Fibroblast of lung (primary cell): Measurements from ENCODE around the gene DHRS12. TPM values are rescaled to one million over a fixed set of nuclear protein-coding genes. Genes with fewer than 3 reads are reported as not detected.

Experiments used
- DNase-seq, 2 donors: peaks; one replicate each; pipeline versions ENCODE4 v3.0.0 to v3.0.0-alpha.2; 2010; ENCODE audit warnings: low read depth in 2 of 2
- H2AFZ ChIP-seq: 2 replicates; pipeline ENCODE4 v1.5.1; 2012; ENCODE audit warnings: low read length, control low read depth, inconsistent platforms
- H3K27ac ChIP-seq: 2 replicates; pipeline ENCODE4 v1.5.1; 2011; ENCODE audit warnings: low read length, control low read depth; ENCODE audit not compliant: insufficient read depth
- H3K27me3 ChIP-seq: 2 replicates; pipeline ENCODE4 v1.5.1; 2011; ENCODE audit warnings: mild to moderate bottlenecking, low read length; ENCODE audit not compliant: control insufficient read depth, insufficient read depth
- H3K36me3 ChIP-seq: 2 replicates; pipeline ENCODE4 v1.5.1; 2011; ENCODE audit warnings: low read length; ENCODE audit not compliant: control insufficient read depth, insufficient read depth
- H3K4me1 ChIP-seq: 2 replicates; pipeline ENCODE4 v1.5.1; 2011; ENCODE audit warnings: low read length; ENCODE audit not compliant: control insufficient read depth, insufficient read depth; ENCODE audit errors: extremely low read depth
- H3K4me2 ChIP-seq: 2 replicates; pipeline ENCODE4 v1.5.1; 2011; ENCODE audit warnings: low read length, control low read depth; ENCODE audit not compliant: insufficient read depth; ENCODE audit errors: extremely low read depth
- H3K4me3 ChIP-seq, 4 experiments: fragments of 200-600 bp in 1 of 4; sonication (generic) in 1 of 4; replicated peaks in 1 of 4; 2 replicates each; pipeline ENCODE4 v1.5.1; 2011 to 2016; ENCODE audit warnings: low read length in 4 of 4, low read depth in 3 of 4, mild to moderate bottlenecking in 3 of 4, control low read depth in 2 of 4, inconsistent platforms in 1 of 4, mixed read lengths in 1 of 4; ENCODE audit not compliant: insufficient read depth in 1 of 4; ENCODE audit errors: control extremely low read depth in 1 of 4
- H3K79me2 ChIP-seq: 2 replicates; pipeline ENCODE4 v1.5.1; 2012; ENCODE audit warnings: mild to moderate bottlenecking, low read length, inconsistent platforms; ENCODE audit not compliant: control insufficient read depth, insufficient read depth
- H3K9ac ChIP-seq: 2 replicates; pipeline ENCODE4 v1.5.1; 2011; ENCODE audit warnings: mild to moderate bottlenecking, low read length, control low read depth; ENCODE audit not compliant: insufficient read depth
- H3K9me3 ChIP-seq: 2 replicates; pipeline ENCODE4 v1.5.1; 2012; ENCODE audit warnings: low read depth, low read length; ENCODE audit not compliant: control insufficient read depth, insufficient read depth
- H4K20me1 ChIP-seq: 2 replicates; pipeline ENCODE4 v1.5.1; 2011; ENCODE audit warnings: low read length; ENCODE audit not compliant: control insufficient read depth, insufficient read depth; ENCODE audit errors: extremely low read depth
- CTCF ChIP-seq, 2 donors: IDR thresholded peaks in 1 of 2; conservative IDR thresholded peaks in 1 of 2; 1 replicate in 1 of 2; 2 replicates in 1 of 2; pipeline ENCODE4 v1.5.1; 2011 to 2012; ENCODE audit warnings: low read length in 2 of 2, control low read depth in 1 of 2, inconsistent platforms in 1 of 2, low read depth in 1 of 2, mild to moderate bottlenecking in 1 of 2
- EZH2 ChIP-seq: IDR thresholded peaks from 2 replicates; pipeline ENCODE4 v1.5.1; 2012; ENCODE audit warnings: low read length, control low read depth, mild to moderate bottlenecking; ENCODE audit errors: missing control alignments
- polyA plus RNA-seq, 2 donors: library from polyadenylated mRNA; depleted of rRNA in 1 of 2; stranded (reverse) in 1 of 2; unstranded in 1 of 2; fragments of >200 nt; gene quantifications; 2 replicates each; pipeline ENCODE4 v1.2.1, GENCODE V29; 2011 to 2012; ENCODE audit warnings: missing spikeins in 1 of 2
- total RNA-seq: library from RNA; depleted of rRNA; stranded (reverse); fragments of >200 nt; gene quantifications from 2 replicates; pipeline ENCODE4 v1.2.1, GENCODE V29; 2014

Gene DHRS12
- total and polyA plus RNA-seq, 2 donors (not counting 1 experiment from before 2014, with no cell fraction given) = 5.7 to 6.1 TPM

- H3K4me2 ChIP-seq = peak overlapping the region; percentile 78
- H2AFZ ChIP-seq = peak overlapping the region; percentile 63
- no peaks in the 10 kb centered on the region for H3K79me2 ChIP-seq
- H3K36me3 ChIP-seq = no peaks in the 10 kb centered on the region
- H3K4me3 ChIP-seq = peak overlapping the region in 3 of 4 experiments; percentile 14 to 27 (median 18)
- H4K20me1 ChIP-seq = no peaks in the 10 kb centered on the region
- no peak overlapping the region for H3K9ac ChIP-seq
- peak; percentile 81 to 92 for DNase-seq
- peak overlapping the region; percentile 80 for H3K27ac ChIP-seq
- TF ChIP-seq EZH2 = no peak
- TF ChIP-seq CTCF (conservative IDR thresholded peaks at IDR 0.05 in 1 of 2, IDR thresholded peaks at IDR 0.05 in 1 of 2; ENCODE audit: low read depth in 1 of 2, low read length in 2 of 2) = peak in 1 of 2 donors; percentile 6
- H3K4me1 ChIP-seq = peaks cover 20% of the 10 kb centered on the region
- H3K27me3 ChIP-seq = no peaks in the 10 kb centered on the region
- no peaks in the 10 kb centered on the region for H3K9me3 ChIP-seq
These were observed 39.5 kb downstream of the DHRS12 start for GRCh38 chr13:51764184-51765141.

- no peak overlapping the region for H3K9ac ChIP-seq
- H3K36me3 ChIP-seq = peaks cover 2% of the 10 kb centered on the region
- H4K20me1 ChIP-seq = no peaks in the 10 kb centered on the region
- TF ChIP-seq EZH2 (no peak), CTCF (conservative IDR thresholded peaks at IDR 0.05 in 1 of 2, IDR thresholded peaks at IDR 0.05 in 1 of 2; ENCODE audit: low read depth in 1 of 2, low read length in 2 of 2) (no peak)
- H3K9me3 ChIP-seq = no peaks in the 10 kb centered on the region
- H3K27ac ChIP-seq = no peak overlapping the region
- H3K79me2 ChIP-seq = no peaks in the 10 kb centered on the region
- H3K27me3 ChIP-seq = no peaks in the 10 kb centered on the region
- H3K4me1 ChIP-seq = peaks cover 20% of the 10 kb centered on the region
- H3K4me3 ChIP-seq = no peak overlapping the region
- no peak for DNase-seq
- H2AFZ ChIP-seq = no peak overlapping the region
- H3K4me2 ChIP-seq = no peak overlapping the region
These were observed 40.5 kb downstream of the DHRS12 start for GRCh38 chr13:51763486-51763885.

GRCh38 chr13:51761643-51762350 is 42.2 kb downstream of the DHRS12 start:
- DNase-seq = no peak
- Histone ChIP-seq H3K4me2 (no peak overlapping the region), H3K9ac (no peak overlapping the region), H4K20me1 (no peaks in the 10 kb centered on the region), H3K79me2 (no peaks in the 10 kb centered on the region), H3K9me3 (no peaks in the 10 kb centered on the region), H3K27me3 (no peaks in the 10 kb centered on the region), H3K4me1 (peaks cover 20% of the 10 kb centered on the region), H3K27ac (no peak overlapping the region), H3K36me3 (peaks cover 2% of the 10 kb centered on the region), H3K4me3 (no peak overlapping the region), H2AFZ (no peak overlapping the region)
- no peak for TF ChIP-seq EZH2
- TF ChIP-seq CTCF (conservative IDR thresholded peaks at IDR 0.05 in 1 of 2, IDR thresholded peaks at IDR 0.05 in 1 of 2; ENCODE audit: low read depth in 1 of 2, low read length in 2 of 2) = no peak
